GM12892 (cell line): ENCODE measurements around the gene SLC25A13.

Source experiments
- POLR2A ChIP-seq: IDR thresholded peaks from 2 replicates; pipeline ENCODE4 v1.6.1; 2011; ENCODE audit warnings: low read depth, low read length, control low read depth
- POLR2AphosphoS5 ChIP-seq: IDR thresholded peaks from 2 replicates; pipeline ENCODE4 v1.6.1; 2011; ENCODE audit warnings: low read depth, low read length, control low read depth
- TAF1 ChIP-seq: IDR thresholded peaks from 2 replicates; pipeline ENCODE4 v1.6.1; 2011; ENCODE audit warnings: low read depth, mild to moderate bottlenecking, control low read depth, low read length, borderline replicate concordance

DNA sequence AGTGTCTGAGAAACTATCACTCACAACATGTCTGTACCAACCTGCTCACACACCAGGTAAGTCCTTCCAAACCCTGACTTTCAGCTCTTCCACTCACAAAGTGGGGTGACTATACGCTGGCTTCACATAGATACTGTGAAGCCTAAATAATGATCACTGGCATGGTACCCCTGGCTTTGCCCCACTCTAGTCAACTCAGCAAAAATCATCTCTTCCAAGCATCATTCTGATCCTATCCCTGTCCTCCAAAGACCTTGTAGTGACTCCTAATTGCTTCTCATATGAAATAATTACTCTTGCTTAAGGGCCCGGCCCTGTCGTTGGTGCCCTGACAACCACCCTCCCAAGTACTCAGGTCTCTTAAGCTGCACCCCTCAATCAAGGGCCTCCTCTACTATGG is 97.8 kb downstream of the SLC25A13 start:
- no peak for TF ChIP-seq POLR2A
- no peak for TF ChIP-seq TAF1
- TF ChIP-seq POLR2AphosphoS5 = no peak
